Ovary (tissue), 9 donors: ENCODE data around the gene PLCD1. TPM values are rescaled to one million over a fixed set of nuclear protein-coding genes. Genes with fewer than 3 reads are reported as not detected.
A peak's percentile ranks its signal among the peaks of the same experiment; 100 is the strongest.

Experiments used
- DNase-seq, 5 donors: peaks; one replicate each; pipeline ENCODE4 v3.0.0-alpha.2; 2019 to 2020
- H3K27ac ChIP-seq, 2 donors: fragments of 200-600 bp; one replicate each; pipeline versions ENCODE4 v1.5.1 to v1.8.0; 2019 to 2022
- H3K27me3 ChIP-seq: fragments of 200-600 bp; one replicate; pipeline ENCODE4 v1.8.0; 2022
- H3K36me3 ChIP-seq: fragments of 200-600 bp; sonication (generic); one replicate; pipeline ENCODE4 v1.5.1; 2019
- H3K4me1 ChIP-seq: one replicate; pipeline ENCODE4 v1.8.1; 2013; ENCODE audit warnings: mild to moderate bottlenecking, moderate library complexity; ENCODE audit not compliant: insufficient read depth
- H3K4me3 ChIP-seq: fragments of 200-600 bp; sonication (generic); one replicate; pipeline ENCODE4 v1.5.1; 2017
- H3K9me3 ChIP-seq, 2 donors: fragments of 200-600 bp in 1 of 2; sonication (generic) in 1 of 2; one replicate each; pipeline versions ENCODE4 v1.5.1 to v1.8.1; 2013 to 2019; ENCODE audit warnings: mild to moderate bottlenecking in 1 of 2, moderate library complexity in 1 of 2
- CTCF ChIP-seq, 3 donors: fragments of 450-650 bp in 2 of 3; fragments of 200-600 bp in 1 of 3; IDR thresholded peaks; one replicate each; pipeline versions ENCODE4 v1.5.1 to v1.8.0; 2016 to 2022; ENCODE audit warnings: antibody characterized with exemption in 3 of 3, mild to moderate bottlenecking in 1 of 3
- EP300 ChIP-seq: sonication (generic); formaldehyde crosslinking; IDR thresholded peaks from one replicate; pipeline ENCODE4 v1.6.1; 2017; ENCODE audit warnings: antibody characterized with exemption
- POLR2A ChIP-seq: fragments of 450-650 bp; IDR thresholded peaks from one replicate; pipeline ENCODE4 v1.6.1; 2017; ENCODE audit warnings: antibody characterized with exemption, mild to moderate bottlenecking, moderate library complexity
- WGBS, 3 donors: extraction: QIAGEN DNeasy Blood & Tissue Kit in 1 of 3; methylation state at CpG; one replicate each; pipeline versions ENCODE4 v1.1.5 to v1.1.7; 2013 to 2017; 5-methylcytosine and 5-hydroxymethylcytosine counted together
- intact Hi-C, 4 donors: fragments of 100-400 bp; cut with DNase I; formaldehyde crosslinking; loops; one replicate each; pipeline versions ENCODE4 v1.11.0 to v1.15.1; 2022 to 2023
- polyA plus RNA-seq, 2 donors: library from polyadenylated mRNA; stranded (reverse); fragments of 200-250 nt in 1 of 2; fragments of 350-450 nt in 1 of 2; fragmentation: Illumina TruSeq in 1 of 2; extraction: RNeasy Lipid Tissue Mini Kit (QIAGEN cat#74804) in 1 of 2; gene quantifications; one replicate each; pipeline ENCODE4 v1.2.3, GENCODE V29; 2013 to 2014
- total RNA-seq, 7 donors: library from RNA; depleted of rRNA in 2 of 7; stranded (reverse); fragments of >200 nt in 2 of 7; fragmentation: NEBNext Ultra II Directional in 3 of 7; extraction: Animal tissue kit (Norgen Biotek cat#: 25700) in 3 of 7; gene quantifications; one replicate each; pipeline versions ENCODE4 v1.1.0 to v1.2.4, GENCODE V29; 2016 to 2023
- donor health status: DM: no; HTN: no; CAD: no; lungs with moderate emphysema.
- donor health status: DM: no; HTN: no; CAD: no.
- donor health status: Bipolar disorder and iron deficiency.
- donor health status: DM: yes; HTN: yes; CAD: no.
- donor health status: DM: no; HTN: no; CAD: no.
- donor health status: DM: yes; HTN: yes; CAD: no.

Gene PLCD1
- total and polyA plus RNA-seq, 9 donors, result 12.3 to 62.3 (median 27.0) TPM

- WGBS, 3 donors, result 66 to 76% (median 72%) methylated on average over 14 of the region's 14 CpGs
- H3K27me3 ChIP-seq, result no peaks in the 10 kb centered on the region
- TF ChIP-seq CTCF (IDR thresholded peaks at IDR 0.05) (peak in 2 of 3 donors; percentile 33 to 52), POLR2A (no peak), EP300 (no peak)
- no peak overlapping the region for H3K4me3 ChIP-seq
- intact Hi-C loops, result loop anchor here in 2 of 4 donors (10.0 kb wide), 2 partner anchors 130 to 150 kb away; partner anchors contain the start of genes ACAA1 (in 1 of the 2) and MYD88 (in 1 of the 2)
- H3K36me3 ChIP-seq, result no peaks in the 10 kb centered on the region
- peak in 4 of 5 donors; percentile 60 to 79 (median 76) for DNase-seq
- H3K4me1 ChIP-seq, result no peaks in the 10 kb centered on the region
- no peak overlapping the region for H3K27ac ChIP-seq
- no peaks in the 10 kb centered on the region for H3K9me3 ChIP-seq
These were observed 24.9 kb downstream of the PLCD1 start for GRCh38 chr3:38004415-38005075.

- no peak overlapping the region for H3K4me3 ChIP-seq
- TF ChIP-seq POLR2A, result no peak
- TF ChIP-seq EP300, result no peak
- TF ChIP-seq CTCF (IDR thresholded peaks at IDR 0.05), result no peak
- H3K27ac ChIP-seq, result no peak overlapping the region
- no peaks in the 10 kb centered on the region for H3K27me3 ChIP-seq
- no peaks in the 10 kb centered on the region for H3K36me3 ChIP-seq
- peak in 2 of 5 donors; percentile 10 to 44 for DNase-seq
- H3K9me3 ChIP-seq, result no peaks in the 10 kb centered on the region
- no peaks in the 10 kb centered on the region for H3K4me1 ChIP-seq
- intact Hi-C loops, result loop anchor here in 3 of 4 donors (2.0 to 10.0 kb wide), 3 partner anchors 131 to 149 kb away; partner anchors contain the start of genes ACAA1 (in 1 of the 3) and MYD88 (in 1 of the 3)
- WGBS, 3 donors, result 75 to 85% (median 78%) methylated on average over 11 of the region's 11 CpGs
These were observed 25.5 kb downstream of the PLCD1 start for GRCh38 chr3:38003817-38004414.

GRCh38 chr3:38003371-38003816 is 26.0 kb downstream of the PLCD1 start:
- peak; percentile 57 to 84 (median 76) for DNase-seq
- H3K27ac ChIP-seq, result no peak overlapping the region
- no peaks in the 10 kb centered on the region for H3K9me3 ChIP-seq

More at GRCh38 chr3:38003371-38003816, 26.0 kb downstream of the PLCD1 start:
- Histone ChIP-seq H3K4me3 (no peak overlapping the region), H3K27me3 (no peaks in the 10 kb centered on the region), H3K4me1 (peaks cover 3% of the 10 kb centered on the region), H3K36me3 (no peaks in the 10 kb centered on the region)
- intact Hi-C loops, result loop anchor here in 3 of 4 donors (2.0 to 10.0 kb wide), 3 partner anchors 131 to 149 kb away; partner anchors contain the start of genes ACAA1 (in 1 of the 3) and MYD88 (in 1 of the 3)
- WGBS, 3 donors, result 28 to 43% (median 34%) methylated on average over 7 of the region's 7 CpGs
- no peak for TF ChIP-seq EP300
- TF ChIP-seq CTCF (IDR thresholded peaks at IDR 0.05), result peak; percentile 63 to 85 (median 69)
- no peak for TF ChIP-seq POLR2A
